DND-41 (cell line): ENCODE measurements around the gene CEP152.

Experiments
- ATAC-seq: fragments of 200-7000 bp; cut with Tn5 transposase; 3 replicates; pipeline ENCODE4 v1.9.1; 2021; ENCODE audit warnings: low read depth; ENCODE audit not compliant: insufficient read depth
- DNase-seq: peaks from one replicate; pipeline ENCODE4 v3.0.0-alpha.2; 2020
- H2AFZ ChIP-seq: 2 replicates; pipeline ENCODE4 v1.6.0; 2012; ENCODE audit warnings: low read depth, low read length
- H3K27ac ChIP-seq: 2 replicates; pipeline ENCODE4 v1.5.1; 2012; ENCODE audit warnings: low read length, inconsistent platforms
- H3K27me3 ChIP-seq: fragments of 200-600 bp; sonication (generic); 2 replicates; pipeline ENCODE4 v1.6.0; 2012; ENCODE audit warnings: low read length, mild to moderate bottlenecking, inconsistent platforms; ENCODE audit not compliant: insufficient read depth, poor library complexity
- H3K36me3 ChIP-seq: 2 replicates; pipeline ENCODE4 v1.5.1; 2012; ENCODE audit warnings: low read length, inconsistent platforms; ENCODE audit not compliant: insufficient read depth
- H3K4me1 ChIP-seq: 2 replicates; pipeline ENCODE4 v1.5.1; 2012; ENCODE audit warnings: mild to moderate bottlenecking, low read length; ENCODE audit not compliant: insufficient read depth
- H3K4me2 ChIP-seq: 2 replicates; pipeline ENCODE4 v1.6.0; 2012; ENCODE audit warnings: mild to moderate bottlenecking, moderate library complexity, low read length, inconsistent platforms; ENCODE audit not compliant: insufficient read depth
- H3K4me3 ChIP-seq, 2 experiments: fragments of 200-600 bp in 1 of 2; shearing (Covaris generic) in 1 of 2; 2 replicates each; pipeline ENCODE4 v1.5.1; 2012 to 2016; ENCODE audit warnings: inconsistent platforms in 2 of 2, low read length in 2 of 2, mild to moderate bottlenecking in 2 of 2, low read depth in 1 of 2, moderate library complexity in 1 of 2
- H3K79me2 ChIP-seq: 2 replicates; pipeline ENCODE4 v1.6.0; 2012; ENCODE audit warnings: low read length, inconsistent platforms; ENCODE audit not compliant: insufficient read depth
- H3K9ac ChIP-seq: 2 replicates; pipeline ENCODE4 v1.6.0; 2012; ENCODE audit warnings: low read depth, mild to moderate bottlenecking, inconsistent platforms, low read length, moderate library complexity
- H3K9me3 ChIP-seq: 2 replicates; pipeline ENCODE4 v1.5.1; 2012; ENCODE audit warnings: low read length, moderate library complexity, mild to moderate bottlenecking, inconsistent platforms; ENCODE audit not compliant: insufficient read depth, severe bottlenecking
- H4K20me1 ChIP-seq: 2 replicates; pipeline ENCODE4 v1.6.0; 2012; ENCODE audit warnings: low read length; ENCODE audit not compliant: insufficient read depth
- CTCF ChIP-seq: IDR thresholded peaks from 2 replicates; pipeline ENCODE4 v1.5.1; 2012; ENCODE audit warnings: borderline replicate concordance, low read length, moderate library complexity, mild to moderate bottlenecking; ENCODE audit not compliant: poor library complexity, severe bottlenecking; ENCODE audit errors: extremely low read depth
- EZH2 ChIP-seq: IDR thresholded peaks from 3 replicates; pipeline ENCODE4 v1.6.1; 2012; ENCODE audit warnings: borderline replicate concordance, low read depth, mild to moderate bottlenecking, moderate library complexity, low read length, inconsistent platforms; ENCODE audit not compliant: severe bottlenecking

CEP152 gene

GRCh38 chr15:48721061-48721810, 89.6 kb downstream of the CEP152 start:
- H3K9ac ChIP-seq: no peak overlapping the region
- TF ChIP-seq CTCF (no peak), EZH2 (no peak)
- H2AFZ ChIP-seq: no peak overlapping the region
- H3K4me1 ChIP-seq: no peaks in the 10 kb centered on the region
- no peaks in the 10 kb centered on the region for H3K27me3 ChIP-seq
- H3K4me2 ChIP-seq: no peak overlapping the region
- H3K36me3 ChIP-seq: no peaks in the 10 kb centered on the region; the same call in none of the 2 replicates
- peaks cover 7% of the 10 kb centered on the region for H3K9me3 ChIP-seq
- ATAC-seq (no peak), DNase-seq (no peak)
- no peak overlapping the region for H3K4me3 ChIP-seq
- H3K27ac ChIP-seq: no peak overlapping the region
- H3K79me2 ChIP-seq: no peaks in the 10 kb centered on the region
- no peaks in the 10 kb centered on the region for H4K20me1 ChIP-seq

- H3K4me1 ChIP-seq: no peaks in the 10 kb centered on the region
- peaks cover 13% of the 10 kb centered on the region for H3K9me3 ChIP-seq
- no peaks in the 10 kb centered on the region; the same call in none of the 2 replicates for H3K36me3 ChIP-seq
- no peaks in the 10 kb centered on the region for H3K79me2 ChIP-seq
- no peaks in the 10 kb centered on the region for H4K20me1 ChIP-seq
- H2AFZ ChIP-seq: no peak overlapping the region
- no peak for ATAC-seq
- TF ChIP-seq EZH2: no peak
- no peak for TF ChIP-seq CTCF
- H3K4me2 ChIP-seq: no peak overlapping the region
- no peak overlapping the region for H3K27ac ChIP-seq
- no peaks in the 10 kb centered on the region for H3K27me3 ChIP-seq
- H3K9ac ChIP-seq: no peak overlapping the region
- DNase-seq: no peak
- H3K4me3 ChIP-seq: no peak overlapping the region
These were observed 90.2 kb downstream of the CEP152 start for GRCh38 chr15:48720646-48721045.

GRCh38 chr15:48719668-48720067, 91.2 kb downstream of the CEP152 start:
- DNase-seq (no peak), ATAC-seq (no peak)
- no peaks in the 10 kb centered on the region for H3K79me2 ChIP-seq
- no peak overlapping the region for H3K4me2 ChIP-seq
- H3K27me3 ChIP-seq: no peaks in the 10 kb centered on the region
- no peaks in the 10 kb centered on the region for H4K20me1 ChIP-seq
- no peak overlapping the region for H3K27ac ChIP-seq
- TF ChIP-seq CTCF: no peak
- no peak for TF ChIP-seq EZH2
- H3K4me1 ChIP-seq: no peaks in the 10 kb centered on the region
- H3K36me3 ChIP-seq: no peaks in the 10 kb centered on the region; the same call in 1 of the 2 replicates
- no peak overlapping the region for H3K9ac ChIP-seq
- H3K9me3 ChIP-seq: peaks cover 16% of the 10 kb centered on the region
- H2AFZ ChIP-seq: no peak overlapping the region
- no peak overlapping the region for H3K4me3 ChIP-seq
